CD4-positive, alpha-beta T cell (primary cell): ENCODE results near the gene IL17RB. TPM values are rescaled to one million over a fixed set of nuclear protein-coding genes. Genes with fewer than 3 reads are reported as not detected.

ENCODE experiments used
- ATAC-seq: fragments of 200-7000 bp; cut with Tn5 transposase; one replicate; pipeline ENCODE4 v1.10.0; 2022; ENCODE audit warnings: mild to moderate bottlenecking; ENCODE audit not compliant: poor library complexity
- CTCF ChIA-PET: fragments of 350-600 bp; sonication (Branson Sonifier 250); formaldehyde crosslinking; loops from one replicate; lab custom pipeline; 2021; ENCODE audit warnings: antibody characterized with exemption, inconsistent platforms; lab: Charles Lee
- POLR2A ChIA-PET: fragments of 350-600 bp; sonication (Branson Sonifier 250); formaldehyde crosslinking; loops from one replicate; lab custom pipeline; 2021; ENCODE audit warnings: antibody characterized with exemption, inconsistent platforms; lab: Charles Lee
- DNase-seq, 14 experiments: peaks; one replicate each; pipeline ENCODE4 v3.0.0-alpha.2; 2013 to 2020; ENCODE audit warnings: mixed read lengths in 2 of 14
- H3K27ac ChIP-seq, 2 donors: one replicate each; pipeline versions ENCODE4 v1.5.1 to v1.7.0; 2013; ENCODE audit warnings: low read length in 2 of 2, low read depth in 1 of 2, mild to moderate bottlenecking in 1 of 2
- H3K27me3 ChIP-seq, 2 experiments: 1 replicate in 1 of 2; 2 replicates in 1 of 2; pipeline versions ENCODE4 v1.6.1 to v1.7.0; 2013; ENCODE audit warnings: low read length in 2 of 2, control low read depth in 1 of 2, mild to moderate bottlenecking in 1 of 2, moderate library complexity in 1 of 2; ENCODE audit not compliant: insufficient read depth in 2 of 2, control insufficient read depth in 1 of 2
- H3K36me3 ChIP-seq: one replicate; pipeline ENCODE4 v1.6.1; 2013; ENCODE audit warnings: low read length, control low read depth; ENCODE audit not compliant: insufficient read depth
- H3K4me1 ChIP-seq: one replicate; pipeline ENCODE4 v1.6.1; 2013; ENCODE audit warnings: low read length, control low read depth; ENCODE audit not compliant: insufficient read depth
- H3K4me3 ChIP-seq: one replicate; pipeline ENCODE4 v1.5.1; 2013; ENCODE audit warnings: mild to moderate bottlenecking, low read length, moderate library complexity
- H3K9me3 ChIP-seq, 2 experiments: 1 replicate in 1 of 2; 2 replicates in 1 of 2; pipeline versions ENCODE4 v1.6.1 to v1.7.0; 2013; ENCODE audit warnings: low read length in 2 of 2, mild to moderate bottlenecking in 2 of 2, control low read depth in 1 of 2, moderate library complexity in 1 of 2; ENCODE audit not compliant: control insufficient read depth in 1 of 2, insufficient read depth in 1 of 2
- H3K27ac Mint-ChIP-seq: one replicate; pipeline ENCODE4 v1.8.0; 2020; ENCODE audit warnings: mixed read lengths
- H3K27me3 Mint-ChIP-seq: one replicate; pipeline ENCODE4 v1.8.0; 2021; ENCODE audit warnings: mixed read lengths
- H3K36me3 Mint-ChIP-seq: one replicate; pipeline ENCODE4 v1.8.0; 2021; ENCODE audit warnings: low read depth, mixed read lengths
- H3K4me1 Mint-ChIP-seq: one replicate; pipeline ENCODE4 v1.8.0; 2021; ENCODE audit warnings: low read depth, mixed read lengths
- H3K4me3 Mint-ChIP-seq: one replicate; pipeline ENCODE4 v1.8.0; 2020; ENCODE audit warnings: mild to moderate bottlenecking, mixed read lengths
- H3K9me3 Mint-ChIP-seq: one replicate; pipeline ENCODE4 v1.8.0; 2020; ENCODE audit warnings: mixed read lengths
- intact Hi-C, 2 experiments: fragments of 100-400 bp; cut with DNase I in 1 of 2; cut with micrococcal nuclease in 1 of 2; formaldehyde crosslinking; loops; one replicate each; pipeline versions ENCODE4 v1.15.1 to v1.9.0; 2023 to 2025; cut with DNase I, micrococcal nuclease
- total RNA-seq, 174 experiments: library from RNA in 2 of 174; stranded (reverse) in 2 of 174; gene quantifications; one replicate each; pipeline ENCODE4 v1.2.3 and lab custom pipeline; 2021 to 2026
- TF ChIP-seq, protein P1 (sequence below): fragments of 200-600 bp; IDR thresholded peaks from one replicate; pipeline ENCODE4 v1.8.0; 2022; ENCODE audit warnings: antibody characterized with exemption, mild to moderate bottlenecking

IL17RB gene
- total RNA-seq, 2 experiments from 2014 or later = 0.22 to 0.36 TPM

GRCh38 chr3:53808496-53808895 is 37.9 kb upstream of the IL17RB start:
- Histone ChIP-seq H3K27ac (no peak overlapping the region), H3K4me1 (no peaks in the 10 kb centered on the region), H3K9me3 (no peaks in the 10 kb centered on the region), H3K36me3 (no peaks in the 10 kb centered on the region), H3K27me3 (no peaks in the 10 kb centered on the region), H3K4me3 (no peak overlapping the region)
- Mint-ChIP-seq H3K9me3 (no peaks in the 10 kb centered on the region), H3K27ac (no peak overlapping the region), H3K4me3 (no peak overlapping the region), H3K4me1 (no peaks in the 10 kb centered on the region), H3K36me3 (no peaks in the 10 kb centered on the region), H3K27me3 (peaks cover 10% of the 10 kb centered on the region)
- ChIA-PET CTCF (interaction anchor here (0.6 kb wide), 1 partner anchor 913 kb away, joined by 3 read pairs; no protein-coding TSS in a partner anchor), POLR2A (no interaction called here)
- intact Hi-C loops = no loop called here
- TF ChIP-seq, protein P1, sequence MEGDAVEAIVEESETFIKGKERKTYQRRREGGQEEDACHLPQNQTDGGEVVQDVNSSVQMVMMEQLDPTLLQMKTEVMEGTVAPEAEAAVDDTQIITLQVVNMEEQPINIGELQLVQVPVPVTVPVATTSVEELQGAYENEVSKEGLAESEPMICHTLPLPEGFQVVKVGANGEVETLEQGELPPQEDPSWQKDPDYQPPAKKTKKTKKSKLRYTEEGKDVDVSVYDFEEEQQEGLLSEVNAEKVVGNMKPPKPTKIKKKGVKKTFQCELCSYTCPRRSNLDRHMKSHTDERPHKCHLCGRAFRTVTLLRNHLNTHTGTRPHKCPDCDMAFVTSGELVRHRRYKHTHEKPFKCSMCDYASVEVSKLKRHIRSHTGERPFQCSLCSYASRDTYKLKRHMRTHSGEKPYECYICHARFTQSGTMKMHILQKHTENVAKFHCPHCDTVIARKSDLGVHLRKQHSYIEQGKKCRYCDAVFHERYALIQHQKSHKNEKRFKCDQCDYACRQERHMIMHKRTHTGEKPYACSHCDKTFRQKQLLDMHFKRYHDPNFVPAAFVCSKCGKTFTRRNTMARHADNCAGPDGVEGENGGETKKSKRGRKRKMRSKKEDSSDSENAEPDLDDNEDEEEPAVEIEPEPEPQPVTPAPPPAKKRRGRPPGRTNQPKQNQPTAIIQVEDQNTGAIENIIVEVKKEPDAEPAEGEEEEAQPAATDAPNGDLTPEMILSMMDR = no peak
- DNase-seq (no peak), ATAC-seq (no peak)

DNA sequence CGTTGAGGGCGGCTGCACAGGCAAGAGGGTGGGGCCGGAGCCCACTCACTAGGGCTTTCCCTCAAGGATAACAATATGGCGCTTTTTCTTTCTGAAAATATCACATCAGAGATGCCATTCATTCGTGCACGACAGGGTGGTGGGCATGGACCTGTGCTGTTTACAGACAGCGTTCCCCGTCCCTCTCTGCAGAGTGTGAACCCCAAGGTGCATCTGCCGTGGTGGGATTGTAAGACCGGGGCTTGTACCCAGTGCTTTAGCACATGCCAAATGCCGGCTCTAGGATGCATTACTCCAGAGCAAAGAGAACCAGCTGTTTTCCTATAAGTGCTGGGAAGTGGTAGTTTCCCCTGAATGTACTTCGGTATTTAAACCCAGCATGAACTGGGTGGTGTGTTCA is 37.1 kb upstream of the IL17RB start:
- DNase-seq (no peak), ATAC-seq (no peak)
- Mint-ChIP-seq H3K27ac (no peak overlapping the region), H3K27me3 (peaks cover 10% of the 10 kb centered on the region), H3K9me3 (no peaks in the 10 kb centered on the region), H3K4me3 (no peak overlapping the region), H3K4me1 (no peaks in the 10 kb centered on the region), H3K36me3 (no peaks in the 10 kb centered on the region)
- Histone ChIP-seq H3K9me3 (no peaks in the 10 kb centered on the region), H3K27ac (no peak overlapping the region), H3K4me1 (no peaks in the 10 kb centered on the region), H3K27me3 (no peaks in the 10 kb centered on the region), H3K36me3 (no peaks in the 10 kb centered on the region), H3K4me3 (no peak overlapping the region)
- TF ChIP-seq, protein P1 = no peak
- intact Hi-C loops = no loop called here
- CTCF ChIA-PET = no interaction called here
- POLR2A ChIA-PET = no interaction called here

DNA sequence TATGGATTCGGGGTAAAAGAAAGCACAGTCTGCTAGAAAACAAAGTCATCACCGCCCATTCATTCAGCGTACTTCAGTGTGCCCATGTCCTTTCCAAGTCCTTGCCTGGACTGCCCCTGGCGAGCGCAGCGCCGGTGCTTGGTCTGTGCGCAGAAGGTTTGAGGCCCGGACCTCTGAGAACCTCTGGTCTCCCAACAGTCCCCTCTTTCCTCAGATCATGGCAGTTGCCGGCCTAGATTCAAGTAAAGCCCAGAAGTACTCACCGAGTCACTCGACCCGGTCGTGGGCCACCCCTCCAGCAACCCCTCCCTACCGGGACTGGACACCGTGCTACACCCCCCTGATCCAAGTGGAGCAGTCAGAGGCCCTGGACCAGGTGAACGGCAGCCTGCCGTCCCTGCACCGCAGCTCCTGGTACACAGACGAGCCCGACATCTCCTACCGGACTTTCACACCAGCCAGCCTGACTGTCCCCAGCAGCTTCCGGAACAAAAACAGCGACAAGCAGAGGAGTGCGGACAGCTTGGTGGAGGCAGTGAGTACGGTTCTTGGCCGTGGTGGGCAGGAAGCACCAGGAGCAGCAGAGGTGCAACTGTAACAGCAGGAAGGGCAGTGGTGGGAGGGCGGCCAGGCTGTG is 36.5 kb upstream of the IL17RB start:
- TF ChIP-seq, protein P1 = no peak
- H3K4me1 ChIP-seq = no peaks in the 10 kb centered on the region
- no peak overlapping the region for H3K27ac ChIP-seq
- peaks cover 10% of the 10 kb centered on the region for H3K27me3 Mint-ChIP-seq
- intact Hi-C loops = no loop called here
- ATAC-seq (no peak), DNase-seq (no peak)
- no peaks in the 10 kb centered on the region for H3K36me3 ChIP-seq
- H3K27me3 ChIP-seq = no peaks in the 10 kb centered on the region
- H3K4me3 Mint-ChIP-seq = no peak overlapping the region
- no peaks in the 10 kb centered on the region for H3K9me3 ChIP-seq
- H3K4me3 ChIP-seq = no peak overlapping the region
- POLR2A ChIA-PET = no interaction called here
- no peaks in the 10 kb centered on the region for H3K36me3 Mint-ChIP-seq
- no peaks in the 10 kb centered on the region for H3K9me3 Mint-ChIP-seq
- H3K27ac Mint-ChIP-seq = no peak overlapping the region
- CTCF ChIA-PET = no interaction called here
- no peaks in the 10 kb centered on the region for H3K4me1 Mint-ChIP-seq
